Measurements from ENCODE around the gene CD70. TPM values are rescaled to one million over a fixed set of nuclear protein-coding genes. Genes with fewer than 3 reads are reported as not detected.
"Not testable (repeated sequence)": the region's sequence is repeated elsewhere in the genome, so short reads cannot be mapped to it uniquely, and the experiment has no call there.

Gene CD70
- total RNA-seq, 1 experiment from 2014 or later: 45.4 TPM

DNA sequence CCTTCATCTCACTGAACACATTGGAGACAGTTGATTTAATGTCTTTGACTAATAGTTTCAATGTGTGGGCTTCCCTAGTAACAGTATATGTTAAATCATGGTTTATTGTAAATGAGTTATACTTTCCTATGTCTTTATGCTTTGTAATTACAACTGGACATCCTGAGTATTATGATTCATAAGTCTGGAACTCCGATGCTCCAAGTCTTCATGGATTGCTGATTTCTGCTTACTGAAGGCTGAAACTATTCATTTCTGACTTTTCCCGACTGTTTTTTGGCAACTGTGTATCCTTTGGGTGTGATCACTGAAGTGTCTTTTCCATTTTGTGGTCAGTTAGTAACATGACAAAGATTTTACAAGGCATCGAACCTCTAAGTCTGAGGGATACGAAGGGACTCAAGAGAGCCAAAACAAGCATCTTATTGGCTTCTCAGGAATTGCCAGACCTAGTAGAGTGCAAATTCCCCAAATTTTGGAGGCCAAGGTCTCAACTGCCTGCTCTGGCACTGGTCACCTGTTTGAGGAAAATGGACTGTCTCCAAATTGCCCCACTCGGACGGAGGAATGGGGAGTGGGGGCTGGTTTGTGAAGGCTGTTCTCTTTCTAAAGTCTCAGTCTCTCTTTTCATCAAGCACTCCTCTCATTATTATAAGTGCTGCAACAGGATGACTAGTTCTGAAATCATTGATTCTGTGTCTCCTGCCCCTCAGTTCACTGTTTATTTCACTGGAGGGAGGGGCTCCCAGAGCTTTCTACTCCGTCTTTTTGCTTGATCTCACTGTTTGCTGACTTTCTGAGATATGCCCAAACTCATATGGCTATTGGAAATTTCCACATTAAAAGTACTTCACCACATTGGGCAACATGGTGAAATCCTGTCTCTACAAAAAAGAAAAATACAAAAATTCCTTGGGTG lies 20.2 kb upstream of the CD70 start:
- POLR2A ChIA-PET: no interaction called here
- Histone ChIP-seq H3K27ac (ENCODE audit: low read length) (peak overlapping the region; percentile 51), H3K27me3 (ENCODE audit: control insufficient read depth, insufficient read depth, low read length) (no peaks in the 10 kb centered on the region), H3K4me3 (ENCODE audit: low read depth in 2 of 2, low read length in 2 of 2) (peak overlapping the region in 1 of 2 experiments; percentile 18; a peak in 2 of 4 replicates), H3K9me3 (ENCODE audit: control insufficient read depth, insufficient read depth, low read depth, low read length) (no peaks in the 10 kb centered on the region), H3K4me1 (ENCODE audit: control insufficient read depth, insufficient read depth, low read length) (peaks cover 7% of the 10 kb centered on the region; the same call in 1 of the 2 replicates), H3K36me3 (ENCODE audit: control insufficient read depth, insufficient read depth, low read length) (no peaks in the 10 kb centered on the region)
- CTCF ChIA-PET: no interaction called here
- ATAC-seq: peak; percentile 83; the same call in 1 of the 2 replicates
- BruUV-seq (replicated peaks): no TSS peak
- intact Hi-C loops (cut with micrococcal nuclease; ENCODE audit: unreplicated experiment): no loop called here
- DNase-seq (ENCODE audit: low read depth, low spot score): no peak
- in situ Hi-C loops (cut with HindIII; ENCODE audit: low pct_unique_long_range_greater_than_20kb, low sequenced_read_pairs): no loop called here
- TF ChIP-seq TCF7L2 (IDR thresholded peaks at IDR 0.05; ENCODE audit: low read depth, low read length): no peak
- TF ChIP-seq, protein P1, sequence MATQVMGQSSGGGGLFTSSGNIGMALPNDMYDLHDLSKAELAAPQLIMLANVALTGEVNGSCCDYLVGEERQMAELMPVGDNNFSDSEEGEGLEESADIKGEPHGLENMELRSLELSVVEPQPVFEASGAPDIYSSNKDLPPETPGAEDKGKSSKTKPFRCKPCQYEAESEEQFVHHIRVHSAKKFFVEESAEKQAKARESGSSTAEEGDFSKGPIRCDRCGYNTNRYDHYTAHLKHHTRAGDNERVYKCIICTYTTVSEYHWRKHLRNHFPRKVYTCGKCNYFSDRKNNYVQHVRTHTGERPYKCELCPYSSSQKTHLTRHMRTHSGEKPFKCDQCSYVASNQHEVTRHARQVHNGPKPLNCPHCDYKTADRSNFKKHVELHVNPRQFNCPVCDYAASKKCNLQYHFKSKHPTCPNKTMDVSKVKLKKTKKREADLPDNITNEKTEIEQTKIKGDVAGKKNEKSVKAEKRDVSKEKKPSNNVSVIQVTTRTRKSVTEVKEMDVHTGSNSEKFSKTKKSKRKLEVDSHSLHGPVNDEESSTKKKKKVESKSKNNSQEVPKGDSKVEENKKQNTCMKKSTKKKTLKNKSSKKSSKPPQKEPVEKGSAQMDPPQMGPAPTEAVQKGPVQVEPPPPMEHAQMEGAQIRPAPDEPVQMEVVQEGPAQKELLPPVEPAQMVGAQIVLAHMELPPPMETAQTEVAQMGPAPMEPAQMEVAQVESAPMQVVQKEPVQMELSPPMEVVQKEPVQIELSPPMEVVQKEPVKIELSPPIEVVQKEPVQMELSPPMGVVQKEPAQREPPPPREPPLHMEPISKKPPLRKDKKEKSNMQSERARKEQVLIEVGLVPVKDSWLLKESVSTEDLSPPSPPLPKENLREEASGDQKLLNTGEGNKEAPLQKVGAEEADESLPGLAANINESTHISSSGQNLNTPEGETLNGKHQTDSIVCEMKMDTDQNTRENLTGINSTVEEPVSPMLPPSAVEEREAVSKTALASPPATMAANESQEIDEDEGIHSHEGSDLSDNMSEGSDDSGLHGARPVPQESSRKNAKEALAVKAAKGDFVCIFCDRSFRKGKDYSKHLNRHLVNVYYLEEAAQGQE (IDR thresholded peaks at IDR 0.05; ENCODE audit: insufficient read depth in 1 of 2, low read depth in 2 of 2, low read length in 1 of 2): no peak
- no peak for TF ChIP-seq POLR2AphosphoS5 (IDR thresholded peaks at IDR 0.05; ENCODE audit: low read depth, low read length)
- TF ChIP-seq, protein P2, sequence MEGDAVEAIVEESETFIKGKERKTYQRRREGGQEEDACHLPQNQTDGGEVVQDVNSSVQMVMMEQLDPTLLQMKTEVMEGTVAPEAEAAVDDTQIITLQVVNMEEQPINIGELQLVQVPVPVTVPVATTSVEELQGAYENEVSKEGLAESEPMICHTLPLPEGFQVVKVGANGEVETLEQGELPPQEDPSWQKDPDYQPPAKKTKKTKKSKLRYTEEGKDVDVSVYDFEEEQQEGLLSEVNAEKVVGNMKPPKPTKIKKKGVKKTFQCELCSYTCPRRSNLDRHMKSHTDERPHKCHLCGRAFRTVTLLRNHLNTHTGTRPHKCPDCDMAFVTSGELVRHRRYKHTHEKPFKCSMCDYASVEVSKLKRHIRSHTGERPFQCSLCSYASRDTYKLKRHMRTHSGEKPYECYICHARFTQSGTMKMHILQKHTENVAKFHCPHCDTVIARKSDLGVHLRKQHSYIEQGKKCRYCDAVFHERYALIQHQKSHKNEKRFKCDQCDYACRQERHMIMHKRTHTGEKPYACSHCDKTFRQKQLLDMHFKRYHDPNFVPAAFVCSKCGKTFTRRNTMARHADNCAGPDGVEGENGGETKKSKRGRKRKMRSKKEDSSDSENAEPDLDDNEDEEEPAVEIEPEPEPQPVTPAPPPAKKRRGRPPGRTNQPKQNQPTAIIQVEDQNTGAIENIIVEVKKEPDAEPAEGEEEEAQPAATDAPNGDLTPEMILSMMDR (IDR thresholded peaks at IDR 0.05): no peak
- TF ChIP-seq SIN3A (IDR thresholded peaks at IDR 0.05; ENCODE audit: borderline replicate concordance, insufficient read depth, low read depth, low read length): no peak

DNA sequence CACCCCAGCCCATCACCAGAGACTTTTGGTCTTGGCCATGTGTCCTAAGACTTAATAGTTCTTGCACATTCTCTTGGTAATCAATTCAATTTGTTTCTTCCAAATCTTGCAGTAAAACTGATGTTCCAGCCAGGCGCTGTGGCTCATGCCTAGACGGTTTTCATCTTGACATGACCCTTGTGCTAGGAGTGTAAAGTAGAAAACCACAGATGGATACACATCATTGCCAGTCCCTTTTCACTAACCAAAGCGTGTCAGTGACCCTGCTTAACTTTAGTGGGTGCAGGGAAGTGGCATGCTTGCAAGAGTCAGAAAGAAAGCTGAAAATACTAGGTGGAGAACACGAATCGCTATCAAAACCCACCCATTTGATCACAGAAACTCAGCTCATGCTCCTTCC lies 18.0 kb upstream of the CD70 start:
- peaks cover 7% of the 10 kb centered on the region; the same call in 1 of the 2 replicates for H3K4me1 ChIP-seq (ENCODE audit: control insufficient read depth, insufficient read depth, low read length)
- H3K27ac ChIP-seq (ENCODE audit: low read length): no peak overlapping the region
- H3K4me3 ChIP-seq (ENCODE audit: low read depth in 2 of 2, low read length in 2 of 2): no peak overlapping the region
- no peak for ATAC-seq
- DNase-seq (ENCODE audit: low read depth, low spot score): no peak
- no peaks in the 10 kb centered on the region for H3K9me3 ChIP-seq (ENCODE audit: control insufficient read depth, insufficient read depth, low read depth, low read length)
- no TSS peak for BruUV-seq (replicated peaks)
- TF ChIP-seq SIN3A (IDR thresholded peaks at IDR 0.05; ENCODE audit: borderline replicate concordance, insufficient read depth, low read depth, low read length): no peak
- no peak for TF ChIP-seq TCF7L2 (IDR thresholded peaks at IDR 0.05; ENCODE audit: low read depth, low read length)
- TF ChIP-seq, protein P1 (IDR thresholded peaks at IDR 0.05; ENCODE audit: insufficient read depth in 1 of 2, low read depth in 2 of 2, low read length in 1 of 2): no peak
- TF ChIP-seq, protein P2 (IDR thresholded peaks at IDR 0.05): no peak
- no peak for TF ChIP-seq POLR2AphosphoS5 (IDR thresholded peaks at IDR 0.05; ENCODE audit: low read depth, low read length)
- intact Hi-C loops (cut with micrococcal nuclease; ENCODE audit: unreplicated experiment) (no loop called here), in situ Hi-C loops (cut with HindIII; ENCODE audit: low pct_unique_long_range_greater_than_20kb, low sequenced_read_pairs) (no loop called here)
- no peaks in the 10 kb centered on the region for H3K36me3 ChIP-seq (ENCODE audit: control insufficient read depth, insufficient read depth, low read length)
- POLR2A ChIA-PET: no interaction called here
- H3K27me3 ChIP-seq (ENCODE audit: control insufficient read depth, insufficient read depth, low read length): no peaks in the 10 kb centered on the region
- CTCF ChIA-PET: interaction anchor here (0.6 kb wide), 1 partner anchor 24 kb away, joined by 3 read pairs; no protein-coding TSS in a partner anchor

DNA sequence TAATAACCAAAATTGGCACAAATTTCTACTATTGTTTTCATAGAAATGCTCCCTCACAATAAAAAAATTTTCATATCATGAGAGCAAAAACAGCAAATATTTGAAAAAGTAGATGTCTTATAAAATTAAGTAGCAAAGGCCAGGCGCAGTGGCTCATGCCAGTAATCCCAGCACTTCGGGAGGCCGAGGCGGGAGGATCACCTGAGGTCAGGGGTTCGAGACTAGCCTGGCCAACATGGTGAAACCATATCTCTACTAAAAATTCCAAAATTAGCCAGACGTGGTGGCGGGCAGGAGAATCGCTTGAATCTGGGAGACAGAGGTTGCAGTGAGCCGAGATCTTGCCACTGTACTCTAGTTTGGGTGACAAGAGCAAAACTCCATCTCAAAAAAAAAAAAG lies 17.2 kb upstream of the CD70 start:
- ATAC-seq; in situ Hi-C loops (cut with HindIII; ENCODE audit: low pct_unique_long_range_greater_than_20kb, low sequenced_read_pairs); H3K4me3 ChIP-seq (ENCODE audit: low read depth in 2 of 2, low read length in 2 of 2); POLR2A ChIA-PET; H3K27ac ChIP-seq (ENCODE audit: low read length); intact Hi-C loops (cut with micrococcal nuclease; ENCODE audit: unreplicated experiment); H3K4me1 ChIP-seq (ENCODE audit: control insufficient read depth, insufficient read depth, low read length); BruUV-seq (replicated peaks); H3K36me3 ChIP-seq (ENCODE audit: control insufficient read depth, insufficient read depth, low read length); H3K9me3 ChIP-seq (ENCODE audit: control insufficient read depth, insufficient read depth, low read depth, low read length); CTCF ChIA-PET; H3K27me3 ChIP-seq (ENCODE audit: control insufficient read depth, insufficient read depth, low read length); DNase-seq (ENCODE audit: low read depth, low spot score): not testable (repeated sequence)

All from Panc1 (cell line).